GM18951 (cell line): Measurements from ENCODE around the gene GPN3.
A peak's percentile ranks its signal among the peaks of the same experiment; 100 is the strongest.
"Not testable (repeated sequence)": the region's sequence is repeated elsewhere in the genome, so short reads cannot be mapped to it uniquely, and the experiment has no call there.

Source experiments
- POLR2A ChIP-seq: IDR thresholded peaks from 4 replicates; pipeline ENCODE4 v1.6.1; 2011; ENCODE audit warnings: mild to moderate bottlenecking; ENCODE audit not compliant: insufficient read length, insufficient read depth; ENCODE audit errors: extremely low read depth
- in situ Hi-C: fragments of 300-500 bp; cut with MboI; formaldehyde crosslinking; loops from one replicate; pipeline ENCODE4 v1.12.0; 2022; ENCODE audit warnings: low sequenced_read_pairs, mixed read lengths, inconsistent platforms; ENCODE audit not compliant: unreplicated experiment

The GPN3 gene

GRCh38 chr12:110421701-110422100, 46.4 kb downstream of the GPN3 start:
- in situ Hi-C loops = no loop called here

DNA sequence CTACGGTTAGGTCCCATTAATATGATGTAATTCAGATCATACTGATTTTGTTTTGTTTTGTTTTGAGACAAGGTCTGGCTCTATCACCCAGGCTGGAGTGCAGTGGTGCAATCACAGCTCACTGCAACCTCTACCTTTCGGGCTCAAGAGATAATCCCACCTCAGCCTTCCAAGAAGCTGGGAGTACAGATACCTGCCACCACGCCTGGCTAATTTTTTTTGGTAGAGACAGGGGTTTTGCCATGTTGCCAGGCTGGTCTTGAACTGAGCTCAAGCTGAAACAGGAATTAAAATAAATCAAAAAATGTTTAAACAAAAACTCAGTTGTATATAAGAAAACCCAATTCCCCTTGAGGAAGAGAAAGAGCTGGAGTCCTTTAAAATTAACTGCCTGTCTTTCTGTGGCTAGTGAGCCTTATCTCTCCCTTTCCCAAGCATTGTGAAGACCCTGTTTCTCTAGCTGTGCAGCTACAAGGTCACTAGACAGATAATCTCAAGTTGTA, 46.8 kb downstream of the GPN3 start:
- in situ Hi-C loops = no loop called here
- TF ChIP-seq POLR2A = no peak

More at GRCh38 chr12:110421701-110422100, 46.4 kb downstream of the GPN3 start:
- TF ChIP-seq POLR2A = no peak

DNA sequence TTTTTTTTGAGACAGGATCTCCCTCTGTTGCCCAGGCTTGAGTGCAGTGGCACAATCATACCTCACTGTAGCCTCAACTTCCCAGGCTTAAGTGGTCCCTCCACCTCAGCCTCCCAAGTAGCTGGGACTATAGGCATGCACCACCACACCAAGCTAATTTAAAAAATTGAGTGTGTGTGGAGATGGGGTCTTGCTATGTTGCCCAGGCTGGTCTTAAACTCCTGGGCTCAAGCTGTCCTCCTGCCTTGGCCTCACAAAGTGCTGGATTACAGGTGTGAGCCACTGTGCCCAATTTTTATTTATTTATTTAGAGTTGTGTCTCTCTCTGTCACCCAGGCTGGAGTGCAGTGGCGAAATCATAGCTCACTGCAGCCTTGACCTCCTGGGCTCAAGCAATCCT, 47.4 kb downstream of the GPN3 start:
- in situ Hi-C loops = not testable (repeated sequence)

DNA sequence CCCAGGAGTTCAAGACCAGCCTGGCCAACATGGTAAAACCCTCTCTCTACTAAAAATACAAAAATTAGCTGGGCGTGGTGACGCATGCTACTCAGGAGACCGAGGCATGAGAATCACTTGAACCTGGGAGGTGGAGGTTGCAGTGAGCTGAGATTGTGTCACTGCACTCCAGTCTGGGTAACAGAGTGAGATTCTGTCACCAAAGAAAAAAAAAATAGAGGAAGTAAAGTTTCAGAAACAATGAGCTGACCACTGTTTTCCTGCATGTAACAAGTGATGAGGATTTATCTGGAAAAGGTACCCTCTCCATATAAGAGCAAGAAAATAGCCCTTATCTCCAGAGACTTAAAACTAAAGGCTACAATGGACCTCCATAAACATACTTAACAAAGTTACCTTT, 50.9 kb downstream of the GPN3 start:
- in situ Hi-C loops = not testable (repeated sequence)

DNA sequence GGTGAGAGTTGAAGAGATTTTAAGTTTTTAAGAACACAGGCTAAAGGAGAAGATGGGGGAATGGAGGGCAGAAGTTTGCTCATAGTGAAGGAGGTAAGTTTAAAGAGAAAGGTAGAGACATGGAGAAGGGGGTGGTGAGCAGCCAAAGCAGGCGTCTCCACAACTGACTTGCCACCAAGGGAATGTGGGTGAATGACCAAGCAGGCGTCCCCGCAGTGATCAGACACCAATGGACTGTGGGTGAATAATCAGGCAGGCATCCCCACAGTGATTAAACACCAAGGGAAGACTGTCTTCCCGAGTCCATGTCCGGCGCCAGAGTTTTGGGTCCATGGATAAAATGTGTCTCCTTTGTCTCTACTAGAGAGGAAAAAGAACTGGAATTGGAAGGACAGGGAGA, 58.0 kb downstream of the GPN3 start:
- in situ Hi-C loops = not testable (repeated sequence)

DNA sequence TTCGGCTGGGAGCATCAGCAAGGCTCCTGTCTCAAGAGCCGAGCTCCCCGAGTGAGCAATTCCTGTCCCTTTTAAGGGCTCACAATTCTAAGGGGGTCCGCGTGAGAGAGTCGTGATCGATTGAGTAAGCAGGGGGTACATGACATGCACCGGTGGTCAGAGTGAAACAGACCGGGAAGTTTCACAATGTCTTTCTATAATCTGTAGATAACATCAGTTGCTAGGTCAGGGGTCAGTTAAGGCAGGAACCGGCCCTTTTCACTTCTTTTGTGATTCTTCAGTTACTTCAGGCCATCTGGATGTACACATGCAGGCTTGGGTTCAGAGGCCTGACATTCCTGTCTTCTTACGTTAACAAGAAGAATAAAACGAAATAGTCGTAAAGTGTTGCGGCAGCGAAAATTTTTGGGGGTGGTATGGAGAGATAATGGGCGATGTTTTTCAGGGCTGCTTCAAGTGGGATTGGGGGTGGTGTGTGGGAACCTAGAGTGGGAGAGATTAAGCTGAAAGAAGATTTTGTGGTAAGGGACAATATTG, 62.9 kb downstream of the GPN3 start:
- in situ Hi-C loops = not testable (repeated sequence)

GRCh38 chr12:110403976-110404682, 63.9 kb downstream of the GPN3 start:
- in situ Hi-C loops = no loop called here
- no peak for TF ChIP-seq POLR2A

GRCh38 chr12:110403146-110403975, 64.7 kb downstream of the GPN3 start, which contains the start of gene ANAPC7:
ANAPC7 (minus strand) TSS chr12:110403708; CDS start chr12:110403627, 81 bp downstream.
- in situ Hi-C loops = no loop called here
- peak; percentile 86 for TF ChIP-seq POLR2A
